Neuronal stem cell (in vitro differentiated cells): ENCODE data around the gene PEX14.

ENCODE experiments used
- DNase-seq: peaks from one replicate; pipeline ENCODE4 v3.0.0-alpha.2; 2013; ENCODE audit warnings: low spot score
- H2AFZ ChIP-seq: one replicate; pipeline ENCODE4 v1.6.1; 2013; ENCODE audit warnings: mild to moderate bottlenecking, low read length, inconsistent platforms
- H2AK5ac ChIP-seq: 2 replicates; pipeline ENCODE4 v1.6.1; 2013; ENCODE audit warnings: low read depth, mild to moderate bottlenecking, inconsistent platforms, low read length, moderate library complexity, mixed read lengths
- H2BK120ac ChIP-seq: 2 replicates; pipeline ENCODE4 v1.6.1; 2013; ENCODE audit warnings: low read depth, mild to moderate bottlenecking, inconsistent platforms, low read length, moderate library complexity, mixed read lengths
- H2BK12ac ChIP-seq: one replicate; pipeline ENCODE4 v1.6.1; 2013; ENCODE audit warnings: low read length, inconsistent platforms
- H2BK15ac ChIP-seq: 2 replicates; pipeline ENCODE4 v1.6.1; 2013; ENCODE audit warnings: mild to moderate bottlenecking, low read length, inconsistent platforms, mixed read lengths
- H2BK5ac ChIP-seq: one replicate; pipeline ENCODE4 v1.6.1; 2013; ENCODE audit warnings: inconsistent platforms, mild to moderate bottlenecking, low read length, moderate library complexity
- H3K14ac ChIP-seq: one replicate; pipeline ENCODE4 v1.6.1; 2013; ENCODE audit warnings: low read length, inconsistent platforms
- H3K18ac ChIP-seq: 2 replicates; pipeline ENCODE4 v1.6.1; 2013; ENCODE audit warnings: low read length, inconsistent platforms
- H3K23ac ChIP-seq: 2 replicates; pipeline ENCODE4 v1.6.1; 2013; ENCODE audit warnings: low read depth, mild to moderate bottlenecking, mixed read lengths, low read length, inconsistent platforms; ENCODE audit not compliant: poor library complexity
- H3K27ac ChIP-seq: replicated peaks from 3 replicates; pipeline ENCODE4 v1.5.1; 2013; ENCODE audit warnings: low read length, inconsistent platforms
- H3K27me3 ChIP-seq, 3 experiments: 2 replicates each; pipeline ENCODE4 v1.6.1; 2013; ENCODE audit warnings: low read length in 3 of 3, mild to moderate bottlenecking in 2 of 3, inconsistent platforms in 1 of 3, low read depth in 1 of 3, mixed read lengths in 1 of 3, moderate library complexity in 1 of 3; ENCODE audit not compliant: control insufficient read depth in 3 of 3, insufficient read depth in 3 of 3
- H3K36me3 ChIP-seq, 2 donors: replicated peaks in 1 of 2; 2 replicates each; pipeline ENCODE4 v1.6.1; 2013; ENCODE audit warnings: low read length in 2 of 2; ENCODE audit not compliant: control insufficient read depth in 2 of 2, insufficient read depth in 2 of 2
- H3K4ac ChIP-seq: 2 replicates; pipeline ENCODE4 v1.6.1; 2013; ENCODE audit warnings: inconsistent platforms, mild to moderate bottlenecking, low read length, moderate library complexity
- H3K4me1 ChIP-seq, 2 donors: 1 replicate in 1 of 2; 2 replicates in 1 of 2; pipeline ENCODE4 v1.6.1; 2013; ENCODE audit warnings: low read length in 2 of 2, low read depth in 1 of 2; ENCODE audit not compliant: control insufficient read depth in 2 of 2, insufficient read depth in 1 of 2
- H3K4me2 ChIP-seq: one replicate; pipeline ENCODE4 v1.6.1; 2013; ENCODE audit warnings: mild to moderate bottlenecking, low read length, inconsistent platforms; ENCODE audit not compliant: insufficient read depth, poor library complexity, severe bottlenecking
- H3K4me3 ChIP-seq, 2 donors: 2 replicates each; pipeline ENCODE4 v1.5.1; 2013; ENCODE audit warnings: low read length in 2 of 2, mild to moderate bottlenecking in 2 of 2, inconsistent platforms in 1 of 2, moderate library complexity in 1 of 2
- H3K79me1 ChIP-seq: one replicate; pipeline ENCODE4 v1.6.1; 2013; ENCODE audit warnings: low read depth, mild to moderate bottlenecking, inconsistent platforms, low read length, moderate library complexity
- H3K9ac ChIP-seq: one replicate; pipeline ENCODE4 v1.6.1; 2013; ENCODE audit warnings: mild to moderate bottlenecking, low read depth, low read length, inconsistent platforms; ENCODE audit not compliant: poor library complexity
- H3K9me3 ChIP-seq, 2 donors: replicated peaks in 1 of 2; 2 replicates each; pipeline versions ENCODE3 to v1.6.1; 2013; ENCODE audit warnings: low read length in 2 of 2, mild to moderate bottlenecking in 2 of 2, inconsistent platforms in 1 of 2, low read depth in 1 of 2, mixed read lengths in 1 of 2, moderate library complexity in 1 of 2; ENCODE audit not compliant: control insufficient read depth in 2 of 2, insufficient read depth in 1 of 2
- H4K8ac ChIP-seq: one replicate; pipeline ENCODE4 v1.6.1; 2013; ENCODE audit warnings: low read depth, mild to moderate bottlenecking, inconsistent platforms, low read length, moderate library complexity
- H4K91ac ChIP-seq: one replicate; pipeline ENCODE4 v1.6.1; 2013; ENCODE audit warnings: low read length, low read depth, mild to moderate bottlenecking, inconsistent platforms; ENCODE audit not compliant: poor library complexity
- WGBS, 2 donors: extraction: QIAGEN DNeasy Blood & Tissue Kit; methylation state at CpG; one replicate each; pipeline ENCODE4 v1.1.7; 2013; ENCODE audit warnings: missing lambda C conversion rate in 2 of 2, mixed read lengths in 1 of 2; ENCODE audit not compliant: insufficient read length in 2 of 2, insufficient replicate concordance in 1 of 2; ENCODE audit errors: extremely low coverage in 2 of 2; 5-methylcytosine and 5-hydroxymethylcytosine counted together

The PEX14 gene

GRCh38 chr1:10652626-10653025 is 177.9 kb downstream of the PEX14 start:
- H3K18ac ChIP-seq = peak overlapping the region; percentile 3
- no peak overlapping the region for H4K91ac ChIP-seq
- peaks cover 24 to 38% of the 10 kb centered on the region in 2 donors for H3K4me1 ChIP-seq
- peaks cover 0 to 7% (median 0%) of the 10 kb centered on the region in 3 experiments for H3K27me3 ChIP-seq
- H3K9ac ChIP-seq = no peak overlapping the region
- no peaks in the 10 kb centered on the region for H3K9me3 ChIP-seq
- no peak overlapping the region for H2BK12ac ChIP-seq
- WGBS, 2 donors = no CpG with 5 or more reads among the region's 12 CpGs
- H2AK5ac ChIP-seq = peak overlapping the region; percentile 88
- no peaks in the 10 kb centered on the region for H3K79me1 ChIP-seq
- H2BK120ac ChIP-seq = no peak overlapping the region
- H3K4ac ChIP-seq = no peak overlapping the region
- H3K4me2 ChIP-seq = no peak overlapping the region
- H3K14ac ChIP-seq = peak overlapping the region; percentile 38
- no peak for DNase-seq
- no peak overlapping the region for H3K4me3 ChIP-seq
- H4K8ac ChIP-seq = no peak overlapping the region
- no peak overlapping the region for H2BK15ac ChIP-seq
- peaks cover 0 to 4% of the 10 kb centered on the region in 2 donors for H3K36me3 ChIP-seq
- H2BK5ac ChIP-seq = no peak overlapping the region
- no peak overlapping the region for H2AFZ ChIP-seq
- H3K23ac ChIP-seq = peak overlapping the region; percentile 44
- H3K27ac ChIP-seq = no peak overlapping the region

- Histone ChIP-seq H3K4me1 (peaks cover 23 to 38% of the 10 kb centered on the region in 2 donors), H2BK120ac (no peak overlapping the region), H3K36me3 (peaks cover 0 to 4% of the 10 kb centered on the region in 2 donors), H3K27me3 (peaks cover 0 to 7% (median 0%) of the 10 kb centered on the region in 3 experiments), H3K9me3 (no peaks in the 10 kb centered on the region), H3K9ac (no peak overlapping the region), H2BK15ac (peak overlapping the region; percentile 67), H3K4me2 (no peak overlapping the region), H3K23ac (peak overlapping the region; percentile 31), H3K27ac (no peak overlapping the region), H4K8ac (peak overlapping the region; percentile 65), H4K91ac (no peak overlapping the region), H3K14ac (no peak overlapping the region), H2BK12ac (no peak overlapping the region), H3K4ac (no peak overlapping the region), H3K4me3 (no peak overlapping the region), H2AFZ (no peak overlapping the region), H2BK5ac (no peak overlapping the region), H2AK5ac (peak overlapping the region; percentile 46), H3K18ac (no peak overlapping the region), H3K79me1 (no peaks in the 10 kb centered on the region)
- no peak for DNase-seq
- WGBS, 2 donors = no CpG with 5 or more reads among the region's 41 CpGs
These were observed 178.8 kb downstream of the PEX14 start for GRCh38 chr1:10653370-10654125.

GRCh38 chr1:10655002-10655401 is 180.3 kb downstream of the PEX14 start:
- Histone ChIP-seq H3K4me3 (no peak overlapping the region), H2BK120ac (no peak overlapping the region), H3K27ac (no peak overlapping the region), H4K91ac (no peak overlapping the region), H3K9me3 (no peaks in the 10 kb centered on the region), H2BK12ac (no peak overlapping the region), H3K4me2 (no peak overlapping the region), H3K4me1 (peaks cover 12 to 26% of the 10 kb centered on the region in 2 donors), H3K27me3 (peaks cover 0 to 7% (median 0%) of the 10 kb centered on the region in 3 experiments), H2BK15ac (no peak overlapping the region), H3K36me3 (peaks cover 0 to 9% of the 10 kb centered on the region in 2 donors), H3K23ac (no peak overlapping the region), H3K9ac (no peak overlapping the region), H3K79me1 (no peaks in the 10 kb centered on the region), H4K8ac (no peak overlapping the region), H3K18ac (no peak overlapping the region), H2AFZ (no peak overlapping the region), H3K14ac (peak overlapping the region; percentile 60), H2AK5ac (no peak overlapping the region), H2BK5ac (peak overlapping the region; percentile 80), H3K4ac (no peak overlapping the region)
- DNase-seq = no peak
- WGBS, 2 donors = no CpG with 5 or more reads among the region's 10 CpGs

GRCh38 chr1:10656431-10656830 is 181.7 kb downstream of the PEX14 start:
- Histone ChIP-seq H3K14ac (peak overlapping the region; percentile 38), H3K9ac (no peak overlapping the region), H2AK5ac (no peak overlapping the region), H3K23ac (peak overlapping the region; percentile 89), H3K9me3 (no peaks in the 10 kb centered on the region), H3K4me1 (peaks cover 2 to 12% of the 10 kb centered on the region in 2 donors), H3K27me3 (no peaks in the 10 kb centered on the region), H3K4me2 (no peak overlapping the region), H3K4me3 (no peak overlapping the region), H2BK120ac (no peak overlapping the region), H2BK5ac (peak overlapping the region; percentile 48), H2AFZ (no peak overlapping the region), H2BK15ac (no peak overlapping the region), H3K79me1 (no peaks in the 10 kb centered on the region), H3K36me3 (peaks cover 0 to 9% of the 10 kb centered on the region in 2 donors), H3K4ac (no peak overlapping the region), H3K27ac (no peak overlapping the region), H3K18ac (peak overlapping the region; percentile 76), H4K8ac (no peak overlapping the region), H4K91ac (no peak overlapping the region), H2BK12ac (no peak overlapping the region)
- no peak for DNase-seq
- no CpG with 5 or more reads among the region's 15 CpGs for WGBS, 2 donors
